Measurements from ENCODE around the gene ATAD5.

DNA sequence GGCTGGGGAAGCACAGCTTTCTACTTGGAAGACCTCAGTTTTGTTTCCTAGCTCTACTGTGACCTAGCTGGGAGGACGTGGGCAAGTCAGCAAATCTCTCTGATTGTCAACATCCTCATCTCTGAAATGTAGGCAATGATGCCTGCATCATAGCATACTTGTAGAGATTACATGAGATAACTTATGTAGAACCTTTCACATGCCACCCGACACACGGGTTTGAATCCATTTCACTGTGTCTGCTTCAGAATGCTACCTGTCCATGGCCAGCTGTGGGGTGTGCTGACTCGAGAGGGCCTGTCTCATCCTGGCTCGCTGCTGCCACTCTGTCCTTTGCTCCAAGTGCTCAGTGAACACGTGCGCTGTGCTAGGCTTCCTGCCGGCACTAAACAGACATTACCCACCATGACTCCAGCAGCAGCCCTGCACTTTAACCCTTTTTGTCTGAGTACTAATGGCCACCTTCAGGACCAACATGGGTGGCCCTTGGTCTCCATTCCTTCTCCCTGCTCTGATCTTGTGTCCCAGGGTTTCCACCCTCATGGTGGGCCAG, 97.4 kb downstream of the ATAD5 start:
- TF ChIP-seq EZH2phosphoT487 (IDR thresholded peaks at IDR 0.05; ENCODE audit: borderline replicate concordance, low read length) = no peak
- TF ChIP-seq, protein P1, sequence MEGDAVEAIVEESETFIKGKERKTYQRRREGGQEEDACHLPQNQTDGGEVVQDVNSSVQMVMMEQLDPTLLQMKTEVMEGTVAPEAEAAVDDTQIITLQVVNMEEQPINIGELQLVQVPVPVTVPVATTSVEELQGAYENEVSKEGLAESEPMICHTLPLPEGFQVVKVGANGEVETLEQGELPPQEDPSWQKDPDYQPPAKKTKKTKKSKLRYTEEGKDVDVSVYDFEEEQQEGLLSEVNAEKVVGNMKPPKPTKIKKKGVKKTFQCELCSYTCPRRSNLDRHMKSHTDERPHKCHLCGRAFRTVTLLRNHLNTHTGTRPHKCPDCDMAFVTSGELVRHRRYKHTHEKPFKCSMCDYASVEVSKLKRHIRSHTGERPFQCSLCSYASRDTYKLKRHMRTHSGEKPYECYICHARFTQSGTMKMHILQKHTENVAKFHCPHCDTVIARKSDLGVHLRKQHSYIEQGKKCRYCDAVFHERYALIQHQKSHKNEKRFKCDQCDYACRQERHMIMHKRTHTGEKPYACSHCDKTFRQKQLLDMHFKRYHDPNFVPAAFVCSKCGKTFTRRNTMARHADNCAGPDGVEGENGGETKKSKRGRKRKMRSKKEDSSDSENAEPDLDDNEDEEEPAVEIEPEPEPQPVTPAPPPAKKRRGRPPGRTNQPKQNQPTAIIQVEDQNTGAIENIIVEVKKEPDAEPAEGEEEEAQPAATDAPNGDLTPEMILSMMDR (conservative IDR thresholded peaks at IDR 0.05; ENCODE audit: low read depth, low read length) = no peak
